NCI-H146 (cell line): ENCODE data around the gene DTX1.

Experiments used
- DNase-seq: peaks from one replicate; lab custom pipeline; 2025; lab: John Stamatoyannopoulos, UW

The DTX1 gene

GRCh38 chr12:113095405-113095804 lies 38.9 kb downstream of the DTX1 start:
- DNase-seq: no peak

GRCh38 chr12:113096675-113097461 lies 40.3 kb downstream of the DTX1 start:
- no peak for DNase-seq

DNA sequence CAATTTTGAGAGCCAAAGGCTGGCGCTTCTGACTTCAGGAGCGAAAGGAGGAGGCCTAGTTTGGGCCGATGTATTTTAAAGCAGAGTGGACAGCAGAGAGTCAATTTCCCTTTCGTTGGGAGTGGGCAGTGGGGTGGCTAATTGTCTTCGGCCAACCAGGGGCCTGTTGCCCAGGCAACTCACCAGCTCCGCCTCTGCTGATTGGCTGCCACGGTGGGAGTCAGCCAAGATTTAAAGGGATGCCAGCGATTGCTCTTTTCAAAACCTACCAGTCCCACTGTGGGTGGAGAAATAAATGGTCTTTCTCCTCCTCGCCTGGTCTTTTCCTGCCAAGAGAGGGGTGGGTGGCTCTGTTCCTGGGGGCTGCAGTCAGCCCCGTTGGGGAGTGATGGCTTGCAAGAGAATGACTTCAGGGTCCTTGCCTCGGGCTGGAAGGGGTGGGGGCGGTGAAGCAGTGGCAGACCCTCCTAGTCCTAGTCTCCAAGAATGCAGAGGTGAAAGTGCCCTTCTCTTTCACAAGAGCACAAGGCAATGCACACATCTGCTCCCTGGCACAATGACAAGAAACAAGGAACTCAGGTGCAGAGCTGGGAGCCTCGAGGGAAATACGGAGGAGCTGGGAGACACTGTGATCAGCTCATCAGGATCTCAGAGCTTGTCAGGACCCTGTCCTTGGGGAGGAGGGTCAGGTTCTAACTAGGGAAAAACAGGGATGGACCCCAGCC lies 41.3 kb downstream of the DTX1 start:
- DNase-seq: no peak

DNA sequence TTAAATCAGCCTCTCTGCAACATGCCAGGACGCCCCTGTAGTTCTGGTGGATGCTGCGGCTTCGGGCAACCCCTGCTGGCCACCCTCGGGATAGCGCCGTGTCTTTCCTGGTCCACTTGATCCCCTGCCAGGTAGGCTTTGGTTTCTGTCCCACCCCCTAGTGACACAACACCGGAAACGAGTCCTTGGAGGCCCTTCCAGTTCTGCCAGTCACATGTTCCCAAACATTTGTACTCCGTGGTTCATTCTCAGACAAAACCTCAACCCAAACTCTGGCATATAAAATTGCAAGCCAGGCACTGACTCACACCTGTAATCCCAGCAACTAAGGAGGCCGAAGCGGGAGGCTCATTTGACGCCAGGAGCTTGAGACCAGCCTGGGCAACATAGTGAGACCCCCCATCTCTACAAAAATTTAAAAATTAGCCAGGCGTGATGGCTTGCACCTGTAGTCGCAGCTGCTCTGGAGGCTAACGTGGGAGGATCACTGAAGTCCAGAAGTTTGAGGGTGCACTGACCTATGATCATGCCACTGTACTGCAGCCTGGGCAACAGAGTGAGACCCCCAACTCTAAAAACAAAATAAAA lies 42.0 kb downstream of the DTX1 start:
- peak; percentile 82 for DNase-seq

DNA sequence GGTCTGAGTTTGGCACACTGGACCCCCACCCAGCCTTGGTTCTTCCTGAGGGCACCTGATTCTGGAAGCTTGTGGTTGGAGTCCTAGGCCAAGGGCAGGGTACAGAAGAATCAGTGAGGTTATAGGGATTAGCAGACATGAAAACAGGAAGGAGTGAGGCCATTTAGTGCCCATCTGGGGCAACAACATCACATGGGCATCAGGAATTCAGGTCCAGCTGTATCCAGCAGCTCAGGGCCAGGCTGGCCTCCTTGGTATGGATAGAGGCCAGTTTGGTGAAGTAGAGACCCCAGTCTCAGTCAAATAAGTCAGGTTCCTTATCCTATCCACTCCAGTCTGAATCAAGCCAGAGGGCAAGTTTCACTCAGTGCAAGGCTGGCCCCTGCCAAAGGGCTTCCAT lies 42.8 kb downstream of the DTX1 start:
- DNase-seq: no peak

DNA sequence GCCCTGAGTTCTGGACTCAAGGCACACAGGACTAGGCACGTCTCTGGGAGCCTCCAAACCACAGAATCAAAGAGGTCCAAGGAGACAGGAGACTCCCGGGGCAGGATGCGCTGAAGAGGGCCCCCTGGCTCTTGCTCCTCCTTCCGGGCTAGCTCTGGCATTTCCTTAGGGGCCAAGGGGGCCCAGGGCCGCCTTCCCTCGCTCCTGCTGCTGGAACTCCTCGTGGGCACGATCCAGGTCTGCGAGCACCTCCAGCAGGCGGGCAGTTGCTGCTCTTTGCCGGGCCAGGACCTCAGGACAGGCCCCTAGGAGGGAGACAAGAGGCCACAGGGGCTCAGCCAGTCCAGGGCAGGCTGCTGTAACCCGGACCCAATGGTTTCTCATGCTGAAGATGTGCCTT lies 43.2 kb downstream of the DTX1 start:
- no peak for DNase-seq

- DNase-seq: no peak
Measured at GRCh38 chr12:113101751-113102150, 45.2 kb downstream of the DTX1 start.

DNA sequence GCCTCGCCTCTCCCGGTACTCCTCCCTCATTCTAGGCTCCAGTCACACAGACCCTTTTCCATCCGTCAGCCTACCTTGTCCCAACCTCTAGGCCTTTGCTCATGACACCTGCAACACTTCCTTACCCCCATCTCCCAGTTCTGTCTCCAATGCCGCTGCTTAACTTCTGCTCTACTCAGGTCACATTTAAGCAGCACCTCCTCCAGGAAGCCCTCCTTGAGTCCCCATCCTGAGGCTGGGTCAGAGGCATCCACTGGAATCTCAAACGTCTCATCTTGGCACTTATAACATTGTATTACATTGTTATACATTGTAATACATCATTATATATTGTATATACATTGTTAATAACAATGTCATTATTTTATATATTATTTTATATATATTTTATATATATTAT lies 46.3 kb downstream of the DTX1 start:
- DNase-seq: no peak

DNA sequence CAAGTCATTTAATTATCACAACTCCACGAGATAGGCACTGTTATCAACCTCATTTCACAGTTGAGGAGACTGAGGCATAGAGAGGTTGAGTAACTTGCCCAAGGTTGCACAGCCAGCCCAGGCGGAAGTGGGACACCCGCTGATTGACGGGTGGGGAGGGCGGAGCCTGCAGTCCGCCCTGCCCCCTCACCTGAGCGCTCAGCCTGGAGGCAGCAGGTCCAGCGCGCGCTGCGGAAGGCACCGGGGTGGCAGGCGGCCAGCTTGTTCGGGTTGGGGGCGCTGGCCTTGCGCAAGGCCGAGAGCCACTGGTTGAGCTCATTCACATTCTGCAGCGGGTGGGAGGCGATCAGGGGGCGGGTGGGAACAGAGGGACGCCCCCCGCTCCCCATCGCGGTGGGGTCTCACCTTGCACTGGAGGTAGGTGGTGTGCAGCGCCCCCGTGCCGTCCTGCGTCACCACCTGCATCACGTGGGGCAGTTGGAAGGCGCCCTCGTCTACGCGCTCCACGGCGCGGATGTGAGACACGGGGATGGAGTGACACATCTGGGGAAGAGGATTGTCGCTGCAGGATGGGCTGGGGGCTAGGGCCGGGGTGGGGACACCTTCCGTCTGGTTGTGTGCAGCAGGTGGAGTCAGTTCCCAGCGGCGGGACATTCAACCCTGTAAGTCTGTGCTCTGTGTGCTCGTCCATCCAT lies 47.4 kb downstream of the DTX1 start:
- no peak for DNase-seq

- no peak for DNase-seq
Measured at GRCh38 chr12:113104953-113105510, 48.5 kb downstream of the DTX1 start.

- no peak for DNase-seq
Measured at GRCh38 chr12:113105606-113106271, 49.2 kb downstream of the DTX1 start.

- DNase-seq: no peak
Measured at GRCh38 chr12:113106361-113106760, 49.8 kb downstream of the DTX1 start.

GRCh38 chr12:113108308-113108707 lies 51.8 kb downstream of the DTX1 start:
- DNase-seq: no peak

DNA sequence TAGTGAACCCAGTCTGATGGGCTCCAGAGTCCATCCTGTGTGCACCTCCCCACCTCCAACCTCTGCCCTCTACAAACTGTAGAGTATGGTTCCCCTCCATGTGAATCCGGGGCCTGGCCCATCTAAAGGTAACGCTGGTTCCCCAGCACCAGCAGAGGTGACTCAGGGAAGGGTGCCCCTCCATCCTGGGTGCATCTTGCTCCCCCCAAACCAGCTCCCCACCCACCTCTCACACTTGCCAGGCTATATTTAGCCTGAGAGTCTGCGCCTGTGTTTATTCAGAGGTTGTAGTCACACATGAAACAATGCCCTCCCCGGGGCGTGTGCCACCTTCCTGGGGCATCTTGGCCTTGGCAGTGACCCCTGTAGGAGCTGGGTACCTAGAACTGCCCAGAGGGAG lies 52.8 kb downstream of the DTX1 start:
- DNase-seq: no peak

DNA sequence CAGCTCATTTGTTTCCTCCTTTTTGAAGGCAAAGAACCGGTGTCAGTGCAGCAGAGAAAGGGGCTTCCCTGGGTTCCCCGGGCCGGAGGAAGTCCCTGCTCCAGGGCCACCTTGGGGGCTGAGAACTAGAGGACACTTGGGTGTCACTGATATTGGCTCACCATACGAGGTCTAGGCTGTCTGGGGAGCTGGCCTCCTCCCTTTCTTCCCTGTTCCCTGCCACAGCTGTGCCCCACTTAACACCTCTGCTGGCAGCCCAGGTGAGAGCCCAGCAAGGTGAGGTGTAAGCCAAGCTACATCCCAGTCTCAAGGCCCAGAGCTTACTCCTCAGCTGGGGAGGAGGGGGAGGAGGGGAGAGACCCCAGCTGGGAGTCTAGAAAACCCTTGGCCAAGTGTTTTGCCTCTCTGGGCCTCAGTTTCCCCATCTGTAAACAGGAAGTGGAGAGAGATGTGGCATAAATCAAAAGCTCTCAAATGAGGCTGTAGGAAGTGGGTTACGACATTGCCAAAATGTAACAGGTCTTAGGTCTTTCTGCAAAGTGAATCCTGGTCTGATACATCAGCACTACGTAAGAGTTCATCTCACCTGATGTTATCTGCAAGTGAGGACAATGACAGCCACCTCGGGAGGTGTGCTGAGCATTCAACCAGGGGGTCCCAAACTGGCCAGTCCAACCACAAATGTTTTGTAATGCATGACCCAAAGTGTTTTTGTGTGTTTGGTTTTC lies 53.5 kb downstream of the DTX1 start:
- no peak for DNase-seq

DNA sequence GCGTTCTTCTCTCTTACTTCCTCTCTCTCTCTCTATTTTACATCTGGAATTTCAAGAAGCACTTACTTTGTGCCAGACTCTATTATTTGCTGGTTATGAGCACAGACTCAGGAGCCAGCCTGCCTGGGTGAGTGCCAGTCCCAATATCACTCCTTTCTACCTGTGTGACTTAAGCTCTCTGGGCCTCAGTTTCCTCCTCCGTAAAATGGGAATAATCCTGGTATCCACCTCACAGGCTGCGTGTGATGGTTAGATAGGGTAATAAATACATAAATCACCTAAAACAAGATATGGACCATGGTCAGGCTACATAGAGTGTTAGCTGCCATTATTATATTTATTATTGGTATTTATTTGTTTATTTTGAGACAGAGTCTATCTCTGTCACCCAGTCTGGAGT lies 54.7 kb downstream of the DTX1 start:
- no peak for DNase-seq

DNA sequence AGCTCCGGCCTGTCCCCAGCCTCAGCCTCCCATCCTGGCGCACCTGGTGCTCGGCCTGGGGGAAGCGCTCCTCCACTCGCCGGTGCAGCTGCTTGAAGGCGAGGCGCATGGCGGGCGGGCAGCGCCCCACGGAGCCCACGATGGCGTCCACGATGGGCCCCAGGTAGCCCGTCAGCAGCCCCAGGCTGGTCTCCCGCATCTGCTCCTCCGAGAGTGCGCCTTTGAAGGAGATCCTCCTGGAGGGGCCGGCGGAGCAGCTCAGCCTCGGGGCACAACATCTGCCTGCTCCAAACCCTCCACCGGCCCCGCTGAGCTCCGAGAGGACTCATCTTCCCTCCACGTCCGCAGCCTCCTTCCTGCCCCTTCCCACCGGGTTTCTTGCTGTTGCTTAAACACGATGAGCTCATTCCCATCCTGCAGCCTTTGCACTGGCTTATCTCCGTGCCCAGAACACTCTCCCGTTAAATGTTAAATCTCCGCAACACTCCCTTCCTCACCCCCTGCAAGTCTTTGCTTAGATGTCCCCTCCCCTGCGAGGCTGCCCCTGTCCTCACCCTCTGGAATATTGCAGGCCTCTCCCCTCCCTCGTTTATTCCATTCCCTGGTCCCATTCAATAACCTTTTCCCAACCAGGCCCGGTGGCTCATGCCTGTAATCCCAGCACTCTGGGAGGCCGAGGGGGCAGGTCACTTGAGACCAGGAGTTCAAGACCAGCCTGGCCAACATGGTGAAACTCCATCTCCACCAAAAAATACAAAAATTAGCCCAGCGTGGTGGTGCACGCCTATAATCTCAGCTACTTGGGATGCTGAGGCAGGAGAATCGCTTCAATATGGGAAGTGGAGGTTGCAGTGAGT lies 55.7 kb downstream of the DTX1 start:
- no peak for DNase-seq

- DNase-seq: no peak
Measured at GRCh38 chr12:113113397-113113796, 56.9 kb downstream of the DTX1 start.

GRCh38 chr12:113114447-113115178 lies 58.1 kb downstream of the DTX1 start:
- no peak for DNase-seq
